Activated CD4-positive, alpha-beta T cell treated with anti-CD3 and anti-CD28 coated beads, Interleukin-2, amount 10 ng/mL, durations not matched to agents 24 days and 14 days (primary cell): ENCODE measurements around the gene SIRT2. TPM values are rescaled to one million over a fixed set of nuclear protein-coding genes. Genes with fewer than 3 reads are reported as not detected.
A peak's percentile ranks its signal among the peaks of the same experiment; 100 is the strongest.
"Not testable (repeated sequence)": the region's sequence is repeated elsewhere in the genome, so short reads cannot be mapped to it uniquely, and the experiment has no call there.

Source experiments
- DNase-seq: peaks from one replicate; pipeline ENCODE4 v3.0.0; 2022
- H3K27ac Mint-ChIP-seq: one replicate; pipeline ENCODE4 v1.8.0; 2022; ENCODE audit warnings: mild to moderate bottlenecking, mixed read lengths
- H3K27me3 Mint-ChIP-seq: one replicate; pipeline ENCODE4 v1.8.0; 2022; ENCODE audit warnings: mixed read lengths
- H3K36me3 Mint-ChIP-seq: one replicate; pipeline ENCODE4 v1.8.0; 2022; ENCODE audit warnings: low read depth, mild to moderate bottlenecking, mixed read lengths
- H3K4me1 Mint-ChIP-seq: one replicate; pipeline ENCODE4 v1.8.0; 2021; ENCODE audit warnings: mixed read lengths
- H3K4me3 Mint-ChIP-seq: one replicate; pipeline ENCODE4 v1.8.0; 2022; ENCODE audit warnings: mild to moderate bottlenecking, moderate library complexity, mixed read lengths
- H3K9me3 Mint-ChIP-seq: one replicate; pipeline ENCODE4 v1.8.0; 2021; ENCODE audit warnings: mixed read lengths
- intact Hi-C: fragments of 100-400 bp; cut with micrococcal nuclease; formaldehyde crosslinking; loops from one replicate; pipeline ENCODE4 v1.15.1; 2023
- total RNA-seq: library from RNA; stranded (reverse); gene quantifications from 2 replicates; pipeline ENCODE4 v1.2.3, GENCODE V29; 2022

Gene SIRT2
- total RNA-seq, 1 donor from 2014 or later: 30.1 TPM

DNA sequence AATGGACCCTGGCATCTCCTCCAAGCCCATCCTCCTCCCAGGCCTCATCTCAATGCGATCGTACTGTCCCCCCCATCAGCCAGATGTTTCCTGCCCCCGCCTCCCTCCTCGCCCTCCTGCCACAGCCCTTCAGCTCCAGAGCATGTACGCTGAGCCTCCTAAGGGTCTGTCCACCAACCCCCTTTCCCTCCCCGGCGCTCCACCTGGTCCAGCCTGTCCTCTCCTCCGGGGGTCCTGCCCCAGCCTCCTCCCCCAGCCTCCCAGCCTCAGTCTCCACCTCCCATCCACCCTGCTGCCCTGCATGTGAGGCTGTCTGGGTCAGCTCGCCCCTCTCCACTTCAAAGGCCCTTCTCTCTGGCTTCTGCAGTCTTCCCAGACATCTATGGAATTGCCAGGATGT, 4.5 kb downstream of the SIRT2 start:
- Mint-ChIP-seq H3K9me3 (no peaks in the 10 kb centered on the region), H3K36me3 (peaks cover 8% of the 10 kb centered on the region), H3K4me3 (no peak overlapping the region), H3K27me3 (no peaks in the 10 kb centered on the region), H3K4me1 (peaks cover 23% of the 10 kb centered on the region), H3K27ac (no peak overlapping the region)
- intact Hi-C loops: loop anchor here (5.0 to 10.0 kb wide), 2 partner anchors 490 to 558 kb away; partner anchors contain the start of genes CATSPERG and FAM98C
- no peak for DNase-seq

- no peak for DNase-seq
- H3K27ac Mint-ChIP-seq: no peak overlapping the region
- H3K27me3 Mint-ChIP-seq: no peaks in the 10 kb centered on the region
- H3K4me1 Mint-ChIP-seq: peaks cover 13% of the 10 kb centered on the region
- H3K4me3 Mint-ChIP-seq: no peak overlapping the region
- intact Hi-C loops: loop anchor here (10.0 kb wide), 1 partner anchor 489 kb away; the partner anchor contains the start of gene FAM98C
- H3K9me3 Mint-ChIP-seq: no peaks in the 10 kb centered on the region
- H3K36me3 Mint-ChIP-seq: peaks cover 9% of the 10 kb centered on the region
These were observed 6.1 kb downstream of the SIRT2 start for GRCh38 chr19:38893341-38893771.

GRCh38 chr19:38892841-38893240, 6.6 kb downstream of the SIRT2 start:
- no peak for DNase-seq
- H3K4me1 Mint-ChIP-seq: peaks cover 8% of the 10 kb centered on the region
- intact Hi-C loops: loop anchor here (10.0 kb wide), 1 partner anchor 488 kb away; the partner anchor contains the start of gene FAM98C
- no peaks in the 10 kb centered on the region for H3K9me3 Mint-ChIP-seq
- no peaks in the 10 kb centered on the region for H3K27me3 Mint-ChIP-seq
- no peak overlapping the region for H3K4me3 Mint-ChIP-seq
- peaks cover 9% of the 10 kb centered on the region for H3K36me3 Mint-ChIP-seq
- no peak overlapping the region for H3K27ac Mint-ChIP-seq

- Mint-ChIP-seq H3K27me3 (no peaks in the 10 kb centered on the region), H3K27ac (no peak overlapping the region), H3K4me1 (peaks cover 2% of the 10 kb centered on the region), H3K9me3 (no peaks in the 10 kb centered on the region), H3K4me3 (no peak overlapping the region), H3K36me3 (peaks cover 9% of the 10 kb centered on the region)
- no peak for DNase-seq
- intact Hi-C loops: loop anchor here (10.0 kb wide), 1 partner anchor 487 kb away; the partner anchor contains the start of gene FAM98C
These were observed 7.6 kb downstream of the SIRT2 start for GRCh38 chr19:38891771-38892170.

- H3K4me3 Mint-ChIP-seq: no peak overlapping the region
- peaks cover 9% of the 10 kb centered on the region for H3K36me3 Mint-ChIP-seq
- intact Hi-C loops: loop anchor here (10.0 kb wide), 1 partner anchor 486 kb away; the partner anchor contains the start of gene FAM98C
- H3K9me3 Mint-ChIP-seq: no peaks in the 10 kb centered on the region
- H3K27ac Mint-ChIP-seq: no peak overlapping the region
- peaks cover 2% of the 10 kb centered on the region for H3K4me1 Mint-ChIP-seq
- DNase-seq: no peak
- no peaks in the 10 kb centered on the region for H3K27me3 Mint-ChIP-seq
These were observed 8.7 kb downstream of the SIRT2 start for GRCh38 chr19:38890686-38891085.

DNA sequence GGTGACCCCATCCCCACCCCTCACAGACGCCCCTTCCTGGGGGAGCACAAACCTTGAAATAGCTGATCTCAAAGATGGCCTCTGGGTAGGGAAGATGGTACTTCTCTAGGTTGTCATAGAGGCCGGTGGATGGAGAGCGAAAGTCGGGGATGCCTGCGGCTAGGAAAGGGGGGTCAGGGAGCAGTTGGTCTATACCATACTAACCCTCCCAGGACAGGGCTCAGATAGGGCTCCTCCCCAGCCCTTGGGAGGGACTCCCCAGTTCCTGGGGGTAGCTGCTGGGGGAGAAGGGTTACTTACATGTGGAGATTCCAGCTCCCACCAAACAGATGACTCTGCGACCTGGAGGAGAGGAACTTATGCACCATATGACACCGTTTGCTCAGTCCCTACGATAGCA, 9.6 kb downstream of the SIRT2 start:
- no peak overlapping the region for H3K27ac Mint-ChIP-seq
- intact Hi-C loops: loop anchor here (10.0 kb wide), 1 partner anchor 485 kb away; the partner anchor contains the start of gene FAM98C
- no peaks in the 10 kb centered on the region for H3K27me3 Mint-ChIP-seq
- no peak overlapping the region for H3K4me3 Mint-ChIP-seq
- no peaks in the 10 kb centered on the region for H3K9me3 Mint-ChIP-seq
- H3K36me3 Mint-ChIP-seq: peaks cover 9% of the 10 kb centered on the region
- peaks cover 2% of the 10 kb centered on the region for H3K4me1 Mint-ChIP-seq
- no peak for DNase-seq

DNA sequence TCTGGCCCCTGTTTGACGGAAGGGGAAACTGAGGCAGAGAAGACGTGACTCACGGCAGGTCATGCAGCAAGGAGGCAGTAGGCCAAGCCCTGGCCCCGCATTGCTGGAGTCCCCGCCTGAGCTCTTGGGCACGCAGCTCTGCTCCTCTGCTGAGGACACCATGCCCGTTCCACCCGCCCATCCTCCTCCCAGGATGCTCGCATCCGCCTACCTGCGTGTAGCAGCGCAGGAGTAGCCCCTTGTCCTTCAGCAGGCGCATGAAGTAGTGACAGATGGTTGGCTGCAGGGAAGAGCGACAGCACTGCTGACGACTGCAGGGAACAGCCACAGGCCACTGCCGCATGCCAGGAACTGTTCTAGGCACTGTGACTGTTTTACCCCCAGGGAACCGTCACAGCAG, 10.5 kb downstream of the SIRT2 start:
- intact Hi-C loops: no loop called here
- Mint-ChIP-seq H3K27me3 (no peaks in the 10 kb centered on the region), H3K4me3 (no peak overlapping the region)

DNA sequence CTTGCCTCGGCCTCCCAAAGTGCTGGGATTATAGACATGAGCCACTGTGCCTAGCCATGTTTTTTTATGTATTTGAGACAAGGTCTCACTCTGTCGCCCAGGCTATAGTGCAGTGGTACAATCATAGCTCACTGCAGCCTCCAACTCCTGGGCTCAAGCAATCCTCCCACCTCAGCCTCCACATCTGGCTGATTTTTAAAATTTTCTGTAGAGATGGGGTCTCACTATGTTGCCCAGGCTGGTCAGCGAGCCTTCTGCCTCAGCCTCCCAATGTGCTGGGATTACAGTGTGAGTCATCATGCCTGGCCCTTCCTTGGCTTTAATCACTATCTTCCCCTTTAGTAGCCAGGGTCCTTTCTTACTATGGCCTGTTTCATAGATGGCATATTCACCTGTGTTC, 14.7 kb downstream of the SIRT2 start:
- H3K36me3 Mint-ChIP-seq, H3K27ac Mint-ChIP-seq, DNase-seq, H3K27me3 Mint-ChIP-seq, intact Hi-C loops, H3K4me1 Mint-ChIP-seq, H3K4me3 Mint-ChIP-seq, H3K9me3 Mint-ChIP-seq: not testable (repeated sequence)

More for the DNA sequence above, 10.5 kb downstream of the SIRT2 start:
- H3K4me1 Mint-ChIP-seq: no peaks in the 10 kb centered on the region
- no peak for DNase-seq
- no peak overlapping the region for H3K27ac Mint-ChIP-seq
- peaks cover 6% of the 10 kb centered on the region for H3K36me3 Mint-ChIP-seq
- no peaks in the 10 kb centered on the region for H3K9me3 Mint-ChIP-seq

DNA sequence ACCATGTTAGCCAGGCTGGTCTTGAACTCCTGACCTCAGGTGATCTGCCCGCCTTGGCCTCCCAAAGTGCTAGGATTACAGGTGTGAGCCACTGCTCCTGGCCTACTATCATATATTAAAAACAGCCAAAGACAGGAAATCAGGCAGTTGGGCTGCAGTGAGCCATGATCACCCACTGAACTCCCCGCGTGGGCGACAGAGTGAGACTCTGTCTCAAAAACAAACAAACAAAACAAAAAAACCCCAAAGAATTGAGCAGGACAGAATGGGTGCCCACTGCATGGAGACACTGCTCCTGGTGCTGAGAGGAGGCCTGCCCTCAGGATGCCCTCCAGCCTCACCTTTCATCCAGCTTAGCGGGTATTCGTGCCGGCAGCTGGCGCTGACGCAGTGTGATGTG, 16.1 kb downstream of the SIRT2 start:
- peak overlapping the region; percentile 47 for H3K27ac Mint-ChIP-seq
- H3K9me3 Mint-ChIP-seq: no peaks in the 10 kb centered on the region
- H3K27me3 Mint-ChIP-seq: no peaks in the 10 kb centered on the region
- intact Hi-C loops: no loop called here
- peaks cover 6% of the 10 kb centered on the region for H3K4me1 Mint-ChIP-seq
- DNase-seq: no peak
- H3K36me3 Mint-ChIP-seq: peaks cover 12% of the 10 kb centered on the region
- H3K4me3 Mint-ChIP-seq: no peak overlapping the region

GRCh38 chr19:38880882-38881609, 18.4 kb downstream of the SIRT2 start:
- no peaks in the 10 kb centered on the region for H3K27me3 Mint-ChIP-seq
- H3K9me3 Mint-ChIP-seq: no peaks in the 10 kb centered on the region
- peaks cover 24% of the 10 kb centered on the region for H3K4me1 Mint-ChIP-seq
- peak overlapping the region; percentile 34 for H3K27ac Mint-ChIP-seq
- no peak overlapping the region for H3K4me3 Mint-ChIP-seq
- H3K36me3 Mint-ChIP-seq: peaks cover 16% of the 10 kb centered on the region
- no peak for DNase-seq
- intact Hi-C loops: no loop called here

DNA sequence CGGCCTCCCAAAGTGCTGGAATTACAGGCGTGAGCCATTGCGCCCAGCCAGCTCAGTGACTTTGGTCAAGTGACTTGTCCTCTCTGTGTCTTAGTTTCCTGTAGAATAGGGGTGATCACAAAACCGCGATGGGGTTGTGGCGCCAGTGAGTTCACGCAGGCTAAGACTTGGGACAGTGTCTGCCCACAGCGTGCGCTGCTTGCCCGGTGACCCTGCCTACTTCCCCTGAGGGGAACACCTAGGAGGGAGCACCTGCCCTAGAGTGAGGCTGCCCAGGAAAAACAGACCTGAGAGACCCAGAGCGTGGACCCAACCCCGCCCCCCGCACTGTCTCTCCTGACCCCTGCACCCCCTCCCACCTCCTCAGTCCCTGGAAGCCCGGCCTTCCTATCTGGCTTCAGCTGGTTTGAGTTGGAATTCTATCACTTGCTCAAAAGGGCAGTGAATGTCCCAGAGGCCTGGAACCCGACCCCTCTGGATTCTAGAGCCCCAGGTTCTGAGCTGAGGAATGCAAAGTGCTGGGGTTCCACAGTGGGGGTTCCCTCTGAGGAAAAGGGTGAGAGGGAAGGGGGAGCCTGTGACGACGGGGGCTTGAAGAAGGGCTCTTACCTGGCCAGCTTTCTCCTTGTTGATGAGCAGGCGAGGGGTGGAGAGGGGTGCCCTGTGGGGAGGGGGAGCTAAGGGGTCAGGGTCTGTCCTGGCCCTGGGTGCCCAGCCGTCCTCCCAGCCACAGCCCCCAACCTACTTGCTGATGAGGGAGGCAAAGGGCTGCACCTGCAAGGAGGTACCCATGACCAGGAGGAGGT, 19.1 kb downstream of the SIRT2 start:
- Mint-ChIP-seq H3K36me3 (peaks cover 17% of the 10 kb centered on the region), H3K4me3 (no peak overlapping the region), H3K9me3 (no peaks in the 10 kb centered on the region), H3K27me3 (no peaks in the 10 kb centered on the region), H3K27ac (no peak overlapping the region), H3K4me1 (peaks cover 24% of the 10 kb centered on the region)
- intact Hi-C loops: no loop called here
- DNase-seq: no peak

- intact Hi-C loops: loop anchor here (5.0 kb wide), 1 partner anchor 47 kb away; the partner anchor contains the start of gene ECH1
- no peak overlapping the region for H3K27ac Mint-ChIP-seq
- no peaks in the 10 kb centered on the region for H3K27me3 Mint-ChIP-seq
- no peak for DNase-seq
- H3K9me3 Mint-ChIP-seq: no peaks in the 10 kb centered on the region
- no peak overlapping the region for H3K4me3 Mint-ChIP-seq
- H3K36me3 Mint-ChIP-seq: peaks cover 17% of the 10 kb centered on the region
- H3K4me1 Mint-ChIP-seq: peaks cover 24% of the 10 kb centered on the region
These were observed 20.0 kb downstream of the SIRT2 start for GRCh38 chr19:38879400-38879751.

DNA sequence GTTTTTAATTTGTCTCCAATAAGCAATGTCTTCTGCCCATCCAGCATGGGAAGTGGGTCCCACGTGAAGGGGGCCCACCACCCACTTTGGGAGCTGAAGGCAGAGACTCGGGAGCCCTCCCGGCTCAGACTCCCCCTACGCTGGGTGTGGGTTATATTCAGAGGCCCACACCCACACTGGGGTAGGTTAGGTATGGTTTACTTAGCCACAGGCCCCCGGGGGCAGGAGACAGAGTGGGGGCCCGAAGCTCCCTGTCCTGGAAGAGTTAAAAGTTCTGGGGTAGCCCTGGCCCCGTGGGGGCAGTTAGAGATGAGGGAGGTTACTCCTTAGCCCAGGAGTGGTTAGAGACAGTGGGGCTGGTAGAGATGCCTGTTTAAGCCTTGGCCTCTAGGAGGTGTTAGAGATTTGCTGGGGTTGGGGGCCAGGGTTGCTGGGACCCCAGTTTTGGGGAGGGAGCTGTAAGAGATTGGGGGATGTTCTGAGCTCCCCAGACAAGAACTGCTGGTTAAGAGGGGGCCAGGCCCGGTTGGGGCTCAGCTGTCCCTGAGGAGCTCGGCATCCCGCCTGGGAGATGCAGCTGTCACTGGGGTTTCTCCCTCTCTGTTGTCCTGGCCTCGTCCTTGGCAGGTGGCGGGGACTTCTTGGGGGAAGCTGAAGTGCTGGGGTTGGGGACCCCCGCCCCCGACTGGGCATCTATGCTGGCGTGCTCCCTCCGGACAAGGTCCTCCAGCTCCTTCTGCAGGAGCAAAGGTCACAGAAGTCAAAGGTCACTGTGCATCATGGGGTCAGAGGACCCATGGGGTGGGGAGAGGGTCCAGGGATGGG, 20.6 kb downstream of the SIRT2 start:
- intact Hi-C loops: loop anchor here (1.0 to 5.0 kb wide), 3 partner anchors 9 to 46 kb away; partner anchors contain the start of genes ECH1, NFKBIB and SIRT2
- H3K4me3 Mint-ChIP-seq: peak overlapping the region; percentile 97

More for the DNA sequence above, 20.6 kb downstream of the SIRT2 start:
- Mint-ChIP-seq H3K27ac (peak overlapping the region; percentile 96), H3K36me3 (peaks cover 18% of the 10 kb centered on the region), H3K9me3 (no peaks in the 10 kb centered on the region), H3K27me3 (no peaks in the 10 kb centered on the region), H3K4me1 (peaks cover 24% of the 10 kb centered on the region)
- no peak for DNase-seq
